Measurements from ENCODE around the gene SDK1.
"Not testable (repeated sequence)": the region's sequence is repeated elsewhere in the genome, so short reads cannot be mapped to it uniquely, and the experiment has no call there.

SDK1 gene

GRCh38 chr7:3682028-3682710 lies 381.1 kb downstream of the SDK1 start:
- DNase-seq: no peak

- no peak for DNase-seq
Measured at GRCh38 chr7:3683546-3684539, 382.8 kb downstream of the SDK1 start.

- no peak for DNase-seq
Measured at GRCh38 chr7:3688071-3688470, 387.0 kb downstream of the SDK1 start.

GRCh38 chr7:3688842-3689241 lies 387.8 kb downstream of the SDK1 start:
- DNase-seq: no peak

GRCh38 chr7:3691478-3692158 lies 390.6 kb downstream of the SDK1 start:
- DNase-seq: no peak

GRCh38 chr7:3695602-3696001 lies 394.6 kb downstream of the SDK1 start:
- DNase-seq: no peak

- DNase-seq: no peak
Measured at GRCh38 chr7:3696113-3696512, 395.1 kb downstream of the SDK1 start.

- DNase-seq: no peak
Measured at GRCh38 chr7:3697472-3697871, 396.4 kb downstream of the SDK1 start.

- no peak for DNase-seq
Measured at GRCh38 chr7:3705258-3705657, 404.2 kb downstream of the SDK1 start.

GRCh38 chr7:3706091-3706490 lies 405.0 kb downstream of the SDK1 start:
- DNase-seq: not testable (repeated sequence)

GRCh38 chr7:3710122-3710521 lies 409.1 kb downstream of the SDK1 start:
- DNase-seq: no peak

GRCh38 chr7:3710531-3710930 lies 409.5 kb downstream of the SDK1 start:
- DNase-seq: no peak

- no peak for DNase-seq
Measured at GRCh38 chr7:3712841-3713240, 411.8 kb downstream of the SDK1 start.

GRCh38 chr7:3721422-3721821 lies 420.4 kb downstream of the SDK1 start:
- no peak for DNase-seq

- DNase-seq: no peak
Measured at GRCh38 chr7:3722396-3722922, 421.4 kb downstream of the SDK1 start.

- no peak for DNase-seq
Measured at GRCh38 chr7:3725155-3726059, 424.4 kb downstream of the SDK1 start.

GRCh38 chr7:3730276-3730675 lies 429.2 kb downstream of the SDK1 start:
- DNase-seq: no peak

GRCh38 chr7:3732395-3733005 lies 431.4 kb downstream of the SDK1 start:
- DNase-seq: no peak

- DNase-seq: no peak
Measured at GRCh38 chr7:3733541-3734140, 432.6 kb downstream of the SDK1 start.

- DNase-seq: no peak
Measured at GRCh38 chr7:3738964-3739363, 437.9 kb downstream of the SDK1 start.

GRCh38 chr7:3739983-3740382 lies 438.9 kb downstream of the SDK1 start:
- no peak for DNase-seq

Data from activated effector memory CD4-positive, alpha-beta T cell treated with anti-CD3 and anti-CD28 coated beads, Interleukin-2, amount 50 U/mL, for 16 hours (primary cell).